GM23338 (cell line): ENCODE data around the gene PELI1. TPM values are rescaled to one million over a fixed set of nuclear protein-coding genes. Genes with fewer than 3 reads are reported as not detected.

Experiments used
- ATAC-seq: fragments of 200-7000 bp; cut with Tn5 transposase; 3 replicates; pipeline ENCODE4 v1.9.1; 2020
- DNase-seq: peaks from one replicate; pipeline ENCODE4 v3.0.0-alpha.2; 2015; ENCODE audit warnings: low spot score
- H2AFZ ChIP-seq: fragments of 200-600 bp; sonication (generic); 2 replicates; pipeline ENCODE4 v1.8.0; 2016; ENCODE audit warnings: antibody characterized with exemption, mild to moderate bottlenecking, moderate library complexity
- H3F3A ChIP-seq: fragments of 200-600 bp; sonication (generic); replicated peaks from 2 replicates; pipeline ENCODE4 v1.8.0; 2017; ENCODE audit warnings: antibody characterized with exemption, mixed run types, low read depth
- H3K27ac ChIP-seq: fragments of 200-600 bp; sonication (generic); 2 replicates; pipeline ENCODE4 v1.6.1; 2016; ENCODE audit warnings: low read depth
- H3K27me3 ChIP-seq: fragments of 200-600 bp; sonication (generic); 2 replicates; pipeline ENCODE4 v1.8.0; 2016; ENCODE audit warnings: mild to moderate bottlenecking, mixed run types, moderate library complexity; ENCODE audit not compliant: insufficient read depth
- H3K36me3 ChIP-seq: fragments of 200-600 bp; sonication (generic); 2 replicates; pipeline ENCODE4 v1.8.0; 2016; ENCODE audit warnings: mild to moderate bottlenecking; ENCODE audit not compliant: insufficient read depth
- H3K4me1 ChIP-seq: fragments of 200-600 bp; sonication (generic); 2 replicates; pipeline ENCODE4 v1.8.0; 2016; ENCODE audit warnings: mild to moderate bottlenecking, moderate library complexity; ENCODE audit not compliant: insufficient read depth
- H3K4me2 ChIP-seq: fragments of 200-600 bp; sonication (generic); 2 replicates; pipeline ENCODE4 v1.7.1; 2017; ENCODE audit warnings: mixed run types
- H3K4me3 ChIP-seq: fragments of 200-600 bp; sonication (generic); 2 replicates; pipeline ENCODE4 v1.6.1; 2016; ENCODE audit warnings: mixed run types
- H3K79me2 ChIP-seq: fragments of 200-600 bp; sonication (generic); replicated peaks from 2 replicates; pipeline ENCODE4 v1.8.0; 2017; ENCODE audit warnings: mild to moderate bottlenecking; ENCODE audit not compliant: insufficient read depth
- H3K9me2 ChIP-seq: fragments of 200-600 bp; sonication (generic); 2 replicates; pipeline ENCODE4 v1.8.0; 2017; ENCODE audit not compliant: insufficient read depth
- H4K20me1 ChIP-seq: fragments of 200-600 bp; sonication (generic); replicated peaks from 2 replicates; pipeline ENCODE4 v1.8.0; 2017; ENCODE audit warnings: mild to moderate bottlenecking; ENCODE audit not compliant: insufficient read depth
- H3K27ac Mint-ChIP-seq: 2 replicates; pipeline ENCODE4 v1.8.0; 2020; ENCODE audit warnings: inconsistent platforms, mild to moderate bottlenecking, moderate library complexity, mixed read lengths
- H3K27me3 Mint-ChIP-seq: 3 replicates; pipeline ENCODE4 v1.8.0; 2022; ENCODE audit warnings: low read depth, mild to moderate bottlenecking, moderate library complexity, mixed read lengths, inconsistent platforms; ENCODE audit not compliant: insufficient read depth, poor library complexity
- H3K36me3 Mint-ChIP-seq: 3 replicates; pipeline ENCODE4 v1.8.0; 2021; ENCODE audit warnings: low read depth, mild to moderate bottlenecking, inconsistent platforms, moderate library complexity, mixed read lengths
- H3K4me1 Mint-ChIP-seq: 3 replicates; pipeline ENCODE4 v1.8.0; 2020; ENCODE audit warnings: mild to moderate bottlenecking, inconsistent platforms, mixed read lengths
- H3K4me3 Mint-ChIP-seq: 3 replicates; pipeline ENCODE4 v1.8.0; 2021; ENCODE audit warnings: moderate library complexity, mild to moderate bottlenecking, inconsistent platforms, mixed read lengths
- H3K9me3 Mint-ChIP-seq: 3 replicates; pipeline ENCODE4 v1.8.0; 2020; ENCODE audit warnings: moderate library complexity, mild to moderate bottlenecking, inconsistent platforms, mixed read lengths
- CREB1 ChIP-seq: fragments of 250-450 bp; sonication (Bioruptor Pico); IDR thresholded peaks from 2 replicates; pipeline ENCODE4 v1.5.0; 2020; ENCODE audit warnings: low read depth, mild to moderate bottlenecking, moderate library complexity
- CTCF ChIP-seq, 2 experiments: fragments of 200-600 bp in 1 of 2; sonication (generic) in 1 of 2; conservative IDR thresholded peaks; 2 replicates each; pipeline versions ENCODE4 v1.5.1 to v1.6.1; 2016 to 2017; ENCODE audit warnings: antibody characterized with exemption in 2 of 2, low read depth in 2 of 2, mild to moderate bottlenecking in 2 of 2, moderate library complexity in 1 of 2
- ETS1 ChIP-seq: IDR thresholded peaks from 2 replicates; pipeline ENCODE4 v1.6.1; 2016; ENCODE audit warnings: antibody characterized with exemption
- EZH2 ChIP-seq: fragments of 200-600 bp; sonication (generic); IDR thresholded peaks from one replicate; pipeline ENCODE4 v1.8.0; 2017; ENCODE audit warnings: antibody characterized with exemption, mild to moderate bottlenecking, low read depth; ENCODE audit not compliant: unreplicated experiment
- EZH2phosphoT487 ChIP-seq: fragments of 200-600 bp; sonication (generic); IDR thresholded peaks from one replicate; pipeline ENCODE4 v1.8.1; 2018; ENCODE audit warnings: antibody characterized with exemption; ENCODE audit not compliant: unreplicated experiment
- JUNB ChIP-seq: IDR thresholded peaks from one replicate; pipeline ENCODE4 v1.6.1; 2016; ENCODE audit warnings: antibody characterized with exemption; ENCODE audit not compliant: unreplicated experiment
- POLR2AphosphoS5 ChIP-seq: IDR thresholded peaks from 2 replicates; pipeline ENCODE4 v1.6.1; 2016; ENCODE audit warnings: antibody characterized with exemption, low read depth
- REST ChIP-seq: IDR thresholded peaks from one replicate; pipeline ENCODE4 v1.6.1; 2018; ENCODE audit warnings: antibody characterized with exemption; ENCODE audit not compliant: unreplicated experiment
- STAT1 ChIP-seq: IDR thresholded peaks from one replicate; pipeline ENCODE4 v1.6.1; 2016; ENCODE audit warnings: antibody characterized with exemption; ENCODE audit not compliant: unreplicated experiment
- ZNF114 ChIP-seq: fragments of 250-450 bp; sonication (Bioruptor Pico); IDR thresholded peaks from 2 replicates; pipeline ENCODE4 v1.5.0; 2020; ENCODE audit warnings: mild to moderate bottlenecking, moderate library complexity
- ZNF331 ChIP-seq: fragments of 250-450 bp; sonication (Bioruptor Pico); IDR thresholded peaks from 2 replicates; pipeline ENCODE4 v1.5.0; 2020; ENCODE audit warnings: low read depth, mild to moderate bottlenecking, moderate library complexity
- ZNF462 ChIP-seq: fragments of 250-450 bp; sonication (Bioruptor Pico); IDR thresholded peaks from 2 replicates; pipeline ENCODE4 v1.5.0; 2020; ENCODE audit warnings: mild to moderate bottlenecking, moderate library complexity
- polyA plus RNA-seq: library from polyadenylated mRNA; unstranded; fragments of >200 nt; fragmentation: Nextera tagmentation; extraction: Ambion mirVana; gene quantifications from 2 replicates; pipeline ENCODE4 v1.2.1, GENCODE V29; 2016
- total RNA-seq: library from RNA; depleted of rRNA; stranded (reverse); fragments of >200 nt; shearing (Covaris generic); gene quantifications from 2 replicates; pipeline ENCODE4 v1.2.3, GENCODE V29; 2014

PELI1 gene
- total and polyA plus RNA-seq, 2 experiments from 2014 or later = 32.4 to 61.8 TPM

- Mint-ChIP-seq H3K9me3 (no peaks in the 10 kb centered on the region), H3K36me3 (peaks cover 24% of the 10 kb centered on the region; the same call in 2 of the 3 replicates), H3K4me1 (peaks cover 26% of the 10 kb centered on the region), H3K27me3 (no peaks in the 10 kb centered on the region), H3K4me3 (no peak overlapping the region), H3K27ac (no peak overlapping the region)
- peaks cover 13% of the 10 kb centered on the region for H4K20me1 ChIP-seq
- no peak overlapping the region for H3K27ac ChIP-seq
- H3K9me2 ChIP-seq = no peaks in the 10 kb centered on the region
- DNase-seq (no peak), ATAC-seq (no peak)
- H3K27me3 ChIP-seq = no peaks in the 10 kb centered on the region
- TF ChIP-seq REST = no peak
- TF ChIP-seq POLR2AphosphoS5 = no peak
- no peak for TF ChIP-seq STAT1
- no peak for TF ChIP-seq ETS1
- no peak for TF ChIP-seq EZH2
- TF ChIP-seq ZNF462 (CRISPR knock-in tag) = no peak
- TF ChIP-seq EZH2phosphoT487 = no peak
- TF ChIP-seq CTCF (conservative IDR thresholded peaks at IDR 0.05; ENCODE audit: low read depth in 2 of 2) = no peak
- TF ChIP-seq ZNF114 (CRISPR knock-in tag) = no peak
- TF ChIP-seq JUNB = no peak
- no peak for TF ChIP-seq ZNF331 (CRISPR knock-in tag)
- no peak for TF ChIP-seq CREB1 (CRISPR knock-in tag)
- peaks cover 93% of the 10 kb centered on the region for H3K79me2 ChIP-seq
- no peak overlapping the region for H3K4me3 ChIP-seq
- H3K4me1 ChIP-seq = peaks cover 30% of the 10 kb centered on the region
- H3K36me3 ChIP-seq = peaks cover 6% of the 10 kb centered on the region; the same call in 1 of the 2 replicates
- H3F3A ChIP-seq = no peaks in the 10 kb centered on the region
- no peak overlapping the region for H3K4me2 ChIP-seq
- no peak overlapping the region for H2AFZ ChIP-seq
Observed at GRCh38 chr2:64111426-64111825, 32.8 kb downstream of the PELI1 start.
